Measurements from ENCODE around the gene KCNJ3.

Gene KCNJ3

GRCh38 chr2:154720651-154721050 is 22.2 kb downstream of the KCNJ3 start:
- no peak overlapping the region for H3K4me3 ChIP-seq (ENCODE audit: low read depth, low read length)
- no peak for TF ChIP-seq CTCF (IDR thresholded peaks at IDR 0.05; ENCODE audit: low read depth, low read length, missing control alignments)
- DNase-seq (ENCODE audit: low read depth) = no peak

- TF ChIP-seq CTCF (IDR thresholded peaks at IDR 0.05; ENCODE audit: low read depth, low read length, missing control alignments) = no peak
- no peak for DNase-seq (ENCODE audit: low read depth)
- H3K4me3 ChIP-seq (ENCODE audit: low read depth, low read length) = no peak overlapping the region
Measured at GRCh38 chr2:154724194-154724797, 25.8 kb downstream of the KCNJ3 start.

GRCh38 chr2:154740361-154740760 is 41.9 kb downstream of the KCNJ3 start:
- no peak for TF ChIP-seq CTCF (IDR thresholded peaks at IDR 0.05; ENCODE audit: low read depth, low read length, missing control alignments)
- H3K4me3 ChIP-seq (ENCODE audit: low read depth, low read length) = no peak overlapping the region
- no peak for DNase-seq (ENCODE audit: low read depth)

- no peak overlapping the region for H3K4me3 ChIP-seq (ENCODE audit: low read depth, low read length)
- no peak for DNase-seq (ENCODE audit: low read depth)
- no peak for TF ChIP-seq CTCF (IDR thresholded peaks at IDR 0.05; ENCODE audit: low read depth, low read length, missing control alignments)
Measured at GRCh38 chr2:154758871-154759270, 60.4 kb downstream of the KCNJ3 start.

- no peak for TF ChIP-seq CTCF (IDR thresholded peaks at IDR 0.05; ENCODE audit: low read depth, low read length, missing control alignments)
- no peak for DNase-seq (ENCODE audit: low read depth)
- no peak overlapping the region for H3K4me3 ChIP-seq (ENCODE audit: low read depth, low read length)
Measured at GRCh38 chr2:154762638-154763037, 64.1 kb downstream of the KCNJ3 start.

- no peak for TF ChIP-seq CTCF (IDR thresholded peaks at IDR 0.05; ENCODE audit: low read depth, low read length, missing control alignments)
- no peak for DNase-seq (ENCODE audit: low read depth)
- no peak overlapping the region for H3K4me3 ChIP-seq (ENCODE audit: low read depth, low read length)
Measured at GRCh38 chr2:154771664-154772284, 73.3 kb downstream of the KCNJ3 start.

- DNase-seq (ENCODE audit: low read depth) = no peak
- no peak overlapping the region for H3K4me3 ChIP-seq (ENCODE audit: low read depth, low read length)
- no peak for TF ChIP-seq CTCF (IDR thresholded peaks at IDR 0.05; ENCODE audit: low read depth, low read length, missing control alignments)
Measured at GRCh38 chr2:154776825-154777224, 78.3 kb downstream of the KCNJ3 start.

Data from GM12864 (cell line).